ENCODE results near the gene ZNF786.

ZNF786 gene

DNA sequence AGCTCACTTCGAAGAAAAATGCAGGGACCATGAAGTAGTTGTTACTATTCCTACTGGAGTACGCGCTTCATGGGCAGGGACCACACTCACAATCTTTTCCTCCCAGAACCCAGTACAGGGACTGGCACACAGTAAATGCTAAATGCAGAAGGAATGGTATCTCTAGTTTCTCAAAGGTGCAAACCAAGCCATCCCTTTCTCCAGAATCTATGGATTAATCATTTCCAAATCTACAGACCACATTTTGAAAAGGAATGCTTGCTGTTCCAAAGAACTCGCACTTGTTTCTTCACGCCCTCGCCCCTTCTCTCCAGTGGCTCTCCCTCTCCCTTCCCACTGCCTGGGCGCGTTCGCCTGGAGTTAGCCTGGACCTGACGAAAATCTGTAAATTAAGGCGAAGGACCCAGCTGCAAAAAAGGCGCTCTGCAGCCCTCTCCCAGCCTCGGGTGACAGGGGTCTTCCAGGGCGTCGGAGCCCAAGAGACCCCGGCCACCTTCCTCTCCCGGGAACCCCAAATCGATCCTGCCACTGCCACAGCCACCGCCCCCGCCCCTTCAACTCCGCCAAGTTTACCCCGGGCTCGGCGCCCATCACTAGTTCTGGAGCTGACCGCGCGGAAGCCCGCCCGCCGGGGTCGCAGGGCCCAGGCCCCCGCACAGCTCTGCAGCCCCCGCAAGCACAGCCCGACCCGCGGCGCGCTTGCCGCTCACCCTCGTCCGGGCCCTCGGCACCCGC is 62.7 kb downstream of the ZNF786 start:
- DNase-seq, result peak; percentile 6

DNA sequence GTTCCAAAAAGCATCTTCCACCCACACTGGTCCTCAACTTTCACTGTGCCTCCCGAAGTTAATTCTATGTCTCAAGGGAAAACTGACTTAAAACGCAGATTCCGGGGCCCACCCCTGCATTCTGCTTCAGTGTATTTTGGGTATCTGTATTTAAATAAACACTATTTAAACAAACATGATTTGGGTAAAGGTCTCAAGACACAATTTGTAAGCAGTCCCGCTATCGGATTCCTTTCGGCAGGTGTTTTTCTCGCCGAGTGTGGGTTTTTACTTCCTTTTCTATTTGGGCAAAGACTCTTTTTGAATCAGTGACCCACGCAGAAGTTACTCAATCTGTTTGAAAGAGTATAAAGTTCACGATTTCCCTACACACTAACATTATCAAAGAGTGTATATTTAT is 63.5 kb downstream of the ZNF786 start:
- DNase-seq, result no peak

DNA sequence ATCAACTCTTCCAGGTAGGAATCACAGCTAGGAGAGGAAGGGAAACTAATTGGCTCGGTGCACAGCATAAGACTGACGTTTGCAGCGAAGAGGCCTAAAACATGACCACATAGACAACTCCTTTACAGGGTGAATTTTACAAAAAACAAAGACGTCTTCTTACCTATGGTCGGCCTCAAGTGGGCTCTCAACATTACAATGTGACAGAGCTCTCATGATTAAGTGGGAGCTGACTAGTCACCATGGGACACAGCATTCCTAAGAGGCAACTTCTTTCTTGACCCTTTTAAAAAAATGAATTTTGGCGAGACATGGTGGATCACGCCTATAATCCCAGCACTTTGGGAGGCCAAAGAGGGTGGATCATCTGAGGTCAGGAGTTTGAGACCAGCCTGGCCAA is 66.9 kb downstream of the ZNF786 start:
- no peak for DNase-seq

DNA sequence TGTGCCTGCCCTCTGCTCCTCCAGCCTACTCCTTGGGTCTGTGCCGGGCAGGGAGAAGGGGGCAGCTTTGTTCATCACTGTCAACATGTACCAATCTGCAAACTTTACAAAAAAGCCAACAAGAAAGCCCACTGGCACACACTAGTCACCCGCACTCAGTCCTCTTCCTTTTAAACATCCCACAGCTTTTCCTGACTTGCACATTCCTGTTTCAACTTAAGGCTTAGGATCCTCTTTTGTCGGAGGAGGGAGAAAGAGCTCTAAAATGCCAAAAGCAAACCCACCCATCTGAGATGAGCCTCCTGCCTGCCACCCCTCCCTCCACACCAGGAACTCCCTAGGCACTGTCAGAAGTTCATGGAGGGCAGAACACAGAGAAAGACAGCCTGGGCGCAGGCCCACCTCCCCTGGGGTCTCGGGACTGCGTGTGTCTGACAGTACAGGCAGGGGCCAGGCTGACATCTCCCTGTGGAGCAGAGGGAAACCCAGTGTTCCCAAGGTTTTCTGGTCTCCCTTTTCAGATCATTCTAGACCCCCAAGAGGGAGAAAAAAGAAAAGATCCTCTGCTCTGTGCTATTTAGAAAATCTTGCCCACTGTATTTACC is 67.7 kb downstream of the ZNF786 start:
- no peak for DNase-seq

DNA sequence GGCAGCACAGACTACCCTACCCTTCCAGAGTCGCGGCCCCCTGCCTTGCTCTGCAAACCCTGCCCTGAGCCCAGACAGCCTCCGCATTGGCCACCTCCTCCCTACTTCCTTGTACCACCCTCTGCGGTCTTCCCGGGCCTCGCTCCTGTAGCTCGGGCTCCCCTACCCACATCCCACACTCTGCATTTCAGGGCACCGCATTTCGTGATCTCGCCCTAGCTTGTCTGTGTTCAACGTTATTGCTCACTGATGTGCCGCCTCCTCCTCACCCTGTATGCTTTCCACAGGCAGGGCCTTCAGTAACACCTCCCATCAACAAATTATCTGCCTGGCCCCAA is 68.8 kb downstream of the ZNF786 start:
- no peak for DNase-seq

DNA sequence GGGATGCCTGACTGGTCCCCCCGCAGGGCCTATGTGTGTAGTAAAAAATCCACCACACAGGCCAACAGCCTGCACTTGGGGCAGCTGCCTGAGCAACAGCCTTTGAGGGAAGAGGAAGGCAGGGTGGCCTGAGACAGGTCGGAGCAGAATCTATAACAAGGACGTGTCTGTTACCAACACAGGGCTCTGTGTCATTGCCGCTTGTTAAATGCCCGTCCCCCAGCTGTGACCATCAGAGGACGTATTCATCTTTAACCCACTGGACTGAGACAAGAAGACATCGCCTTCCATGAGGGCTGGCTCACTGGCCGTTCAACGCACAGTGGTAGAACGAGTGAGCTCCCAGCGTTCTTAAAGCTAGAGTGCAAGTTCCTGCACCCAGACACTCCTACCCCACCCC is 70.0 kb downstream of the ZNF786 start:
- no peak for DNase-seq

Data from fibroblast of upper back skin (primary cell).